Measurements from ENCODE around the gene CCDC183. TPM values are rescaled to one million over a fixed set of nuclear protein-coding genes. Genes with fewer than 3 reads are reported as not detected.

The CCDC183 gene
- total RNA-seq, 4 donors from 2014 or later, result 0.51 to 2.4 (median 1.5) TPM

DNA sequence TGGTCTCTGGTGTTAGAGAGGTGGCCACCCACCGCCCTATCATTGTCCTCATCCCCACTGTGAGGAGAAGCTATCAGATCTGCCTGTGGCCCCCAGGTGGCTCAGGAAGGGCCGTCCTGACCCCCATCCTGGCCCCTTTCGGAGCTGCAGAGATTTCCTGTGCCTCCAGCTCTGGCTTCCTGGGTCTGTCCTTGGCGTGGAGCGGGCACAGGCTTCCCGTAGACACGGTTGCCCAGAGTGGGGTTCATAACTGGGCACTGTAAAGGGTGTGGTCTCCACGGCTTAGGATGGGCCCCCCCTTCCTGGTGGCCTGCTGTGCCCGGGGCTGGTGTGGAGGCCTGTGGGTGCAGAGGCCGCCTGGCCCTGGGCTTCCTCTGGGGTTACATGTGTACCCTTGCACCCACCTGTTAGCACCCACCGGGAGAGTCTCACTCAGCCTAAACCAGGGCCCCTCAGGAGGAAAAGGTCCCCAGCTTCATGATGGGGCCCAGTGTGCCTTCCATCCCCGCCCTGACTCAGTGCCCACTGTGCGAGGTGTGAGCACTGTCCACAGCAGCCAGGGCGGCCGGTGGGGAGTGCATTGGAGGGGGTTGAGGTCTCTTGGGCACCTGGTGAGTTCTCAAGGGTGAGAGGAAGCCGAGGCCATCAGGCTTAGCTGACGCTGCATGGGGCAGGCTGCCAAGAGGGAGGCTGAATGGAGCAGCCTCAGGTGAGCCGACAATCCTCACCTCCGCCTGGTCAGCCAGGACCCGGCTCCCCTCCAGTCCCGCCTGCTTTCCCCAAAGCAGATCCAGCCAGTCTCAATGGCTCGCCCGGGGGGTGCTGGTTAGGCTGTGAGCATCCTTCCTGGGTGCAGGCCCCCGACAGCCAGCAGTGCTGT, 30.8 kb downstream of the CCDC183 start:
- TF ChIP-seq, protein P1, sequence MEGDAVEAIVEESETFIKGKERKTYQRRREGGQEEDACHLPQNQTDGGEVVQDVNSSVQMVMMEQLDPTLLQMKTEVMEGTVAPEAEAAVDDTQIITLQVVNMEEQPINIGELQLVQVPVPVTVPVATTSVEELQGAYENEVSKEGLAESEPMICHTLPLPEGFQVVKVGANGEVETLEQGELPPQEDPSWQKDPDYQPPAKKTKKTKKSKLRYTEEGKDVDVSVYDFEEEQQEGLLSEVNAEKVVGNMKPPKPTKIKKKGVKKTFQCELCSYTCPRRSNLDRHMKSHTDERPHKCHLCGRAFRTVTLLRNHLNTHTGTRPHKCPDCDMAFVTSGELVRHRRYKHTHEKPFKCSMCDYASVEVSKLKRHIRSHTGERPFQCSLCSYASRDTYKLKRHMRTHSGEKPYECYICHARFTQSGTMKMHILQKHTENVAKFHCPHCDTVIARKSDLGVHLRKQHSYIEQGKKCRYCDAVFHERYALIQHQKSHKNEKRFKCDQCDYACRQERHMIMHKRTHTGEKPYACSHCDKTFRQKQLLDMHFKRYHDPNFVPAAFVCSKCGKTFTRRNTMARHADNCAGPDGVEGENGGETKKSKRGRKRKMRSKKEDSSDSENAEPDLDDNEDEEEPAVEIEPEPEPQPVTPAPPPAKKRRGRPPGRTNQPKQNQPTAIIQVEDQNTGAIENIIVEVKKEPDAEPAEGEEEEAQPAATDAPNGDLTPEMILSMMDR (IDR thresholded peaks at IDR 0.05; ENCODE audit: low read depth), result no peak

DNA sequence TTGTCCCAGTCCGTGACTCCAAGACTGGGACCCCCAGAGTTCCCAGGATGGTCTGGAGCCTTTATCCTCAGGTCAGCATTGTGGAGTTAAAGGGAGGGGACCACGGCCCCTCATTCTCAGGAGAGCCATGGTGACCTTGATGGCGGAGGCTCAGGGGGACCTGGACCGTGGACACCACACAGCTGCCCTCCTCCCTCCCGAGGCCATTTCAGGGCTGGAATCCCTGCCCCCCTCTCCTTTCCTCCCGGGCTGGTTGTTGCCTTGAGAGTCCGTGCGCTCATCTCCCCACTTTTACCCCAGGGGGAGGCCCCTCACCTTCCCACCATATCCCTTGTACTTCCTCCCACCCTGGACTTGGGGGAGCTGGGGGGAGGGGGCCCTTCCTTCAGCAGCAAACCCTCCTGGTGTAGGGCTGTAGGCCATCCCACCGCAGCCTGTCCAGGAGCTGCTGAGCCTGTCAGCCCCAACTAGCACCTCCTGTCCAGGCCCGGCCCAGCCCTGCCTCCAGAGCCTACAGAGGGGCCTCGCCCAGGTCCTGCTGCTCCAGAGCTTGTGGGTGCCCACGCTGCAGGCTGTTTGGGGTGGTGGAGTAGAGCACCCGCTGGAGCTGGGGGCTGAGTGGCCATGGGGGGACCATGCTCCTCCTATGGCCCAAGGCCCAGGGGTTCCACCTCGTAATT, 31.8 kb downstream of the CCDC183 start:
- TF ChIP-seq, protein P1 (IDR thresholded peaks at IDR 0.05; ENCODE audit: low read depth), result no peak

DNA sequence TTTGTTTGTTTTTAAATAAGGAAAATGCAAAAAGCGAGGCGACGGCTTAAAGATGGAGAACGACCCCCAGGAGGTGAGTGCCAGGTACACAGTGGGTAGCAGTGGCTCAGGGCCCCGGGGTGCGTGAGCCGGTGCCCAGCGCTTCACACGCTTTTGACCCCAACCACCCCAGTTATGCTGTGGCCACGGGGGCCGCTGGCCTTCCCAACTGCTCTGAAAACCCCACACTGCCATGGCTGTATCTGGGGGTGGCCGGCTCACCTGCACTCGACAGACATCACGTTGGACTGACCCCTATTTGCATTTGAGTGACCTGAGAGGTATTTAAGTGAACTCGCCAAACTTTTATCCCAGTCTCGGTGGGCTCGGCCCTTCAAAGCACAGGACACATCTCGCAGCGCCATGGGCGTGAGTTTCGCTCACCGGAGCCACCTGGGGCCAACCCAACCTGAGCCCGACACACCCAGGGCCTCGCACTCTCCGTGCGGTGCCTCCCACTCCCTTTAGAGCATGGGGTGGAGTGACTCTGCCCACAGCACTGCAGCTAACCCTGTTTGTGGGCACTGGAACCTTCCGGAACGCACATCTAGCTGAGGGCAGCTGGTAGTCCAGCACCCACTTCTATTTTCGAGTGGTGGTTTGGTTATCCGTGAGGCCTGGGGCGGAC, 32.5 kb downstream of the CCDC183 start:
- TF ChIP-seq, protein P1 (IDR thresholded peaks at IDR 0.05; ENCODE audit: low read depth), result no peak

DNA sequence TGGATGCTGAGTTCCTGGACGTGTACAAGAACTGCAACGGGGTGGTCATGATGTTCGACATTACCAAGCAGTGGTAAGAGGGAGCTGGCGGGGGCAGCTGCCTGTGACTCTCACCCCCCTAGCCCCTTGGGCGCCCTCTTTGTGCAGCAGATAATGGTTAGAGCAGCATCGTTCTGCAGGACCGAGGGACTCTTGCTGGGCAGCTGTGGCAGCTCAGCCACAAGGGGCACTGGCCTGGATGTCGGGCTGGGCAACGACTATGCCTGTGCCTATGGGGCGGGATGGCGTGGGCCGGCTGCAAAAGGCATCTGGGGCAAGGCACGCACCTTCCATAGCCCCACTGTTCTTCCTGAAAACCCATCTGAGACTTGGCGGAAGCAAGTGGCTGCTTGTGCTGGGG, 33.3 kb downstream of the CCDC183 start:
- TF ChIP-seq, protein P1 (IDR thresholded peaks at IDR 0.05; ENCODE audit: low read depth), result no peak

DNA sequence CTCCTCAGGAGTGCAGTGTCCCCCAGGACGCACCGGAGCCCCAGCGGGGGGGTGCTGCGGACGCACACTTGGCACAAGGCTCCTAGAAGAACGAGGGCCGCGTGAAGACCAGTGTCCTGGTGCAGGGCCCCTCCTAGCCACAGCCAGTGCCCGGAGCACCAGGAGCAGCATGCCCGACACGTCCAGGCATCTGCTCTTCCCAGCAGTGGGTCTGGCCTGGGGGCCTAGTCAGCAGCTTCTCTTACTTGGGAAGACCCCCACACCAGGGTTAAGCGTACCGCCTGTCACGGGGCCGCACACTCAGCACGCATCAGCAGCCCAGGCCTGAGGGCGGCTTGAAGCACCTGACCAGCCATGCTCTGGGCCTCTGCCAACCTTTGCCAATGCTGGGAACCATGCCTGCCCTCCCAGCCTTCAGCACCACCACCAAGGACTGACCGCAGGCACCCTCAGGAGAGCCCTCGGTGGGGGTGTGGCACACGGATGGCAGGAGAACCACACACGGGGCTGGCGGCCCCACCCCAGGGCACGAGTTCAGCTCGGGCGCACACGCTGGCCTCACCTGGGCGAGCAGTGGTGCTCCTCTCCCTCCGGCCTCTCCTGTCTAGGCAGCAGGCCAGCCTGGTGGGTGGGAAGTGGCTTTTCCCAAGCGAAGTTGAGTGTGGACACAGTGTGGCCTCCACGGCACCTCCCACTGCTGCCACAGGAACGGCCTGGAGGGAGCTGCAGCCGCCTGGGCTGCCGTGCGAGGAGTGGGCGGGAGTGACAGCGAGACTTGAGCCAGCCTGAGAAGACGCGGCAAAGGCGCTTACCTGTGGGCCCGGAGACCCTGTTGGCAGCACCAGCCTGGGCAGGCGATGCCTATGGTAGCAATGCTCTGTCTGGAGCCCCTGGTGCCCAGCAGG, 34.1 kb downstream of the CCDC183 start:
- TF ChIP-seq, protein P1 (IDR thresholded peaks at IDR 0.05; ENCODE audit: low read depth), result no peak

DNA sequence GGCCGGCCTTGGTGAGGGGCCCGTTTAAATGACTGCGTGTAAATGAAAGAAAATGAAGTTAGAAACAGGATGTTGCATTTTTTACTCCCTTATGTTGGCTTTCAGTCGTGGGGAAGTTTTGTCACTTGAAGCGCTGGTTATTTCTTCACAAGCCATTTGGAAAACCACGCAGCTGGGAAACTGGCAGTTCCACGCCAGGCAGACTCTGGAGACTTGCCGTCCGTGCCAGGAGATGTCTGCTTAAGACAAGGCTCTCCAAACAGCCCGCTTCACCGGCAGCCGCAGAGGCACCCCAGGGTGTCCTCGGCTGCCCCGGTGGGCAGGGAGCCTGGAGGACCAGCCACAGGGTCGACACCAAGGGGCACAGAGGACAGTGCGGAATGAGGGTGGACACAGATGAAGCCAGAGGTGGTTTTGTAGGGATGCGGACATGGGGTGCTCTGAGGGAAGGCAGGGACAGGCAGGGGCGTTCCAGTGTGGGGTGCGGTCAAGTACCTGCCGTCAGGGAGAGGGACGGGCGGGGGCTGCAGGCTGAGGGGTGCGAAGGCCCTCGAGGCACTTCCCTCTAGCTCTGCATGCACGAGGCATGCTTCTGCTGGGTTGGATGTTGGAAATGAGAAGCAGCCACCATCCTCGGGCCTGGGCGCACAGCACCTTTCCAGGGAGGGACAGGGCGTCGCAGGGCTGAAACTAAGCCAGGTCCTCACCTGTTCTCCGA, 35.0 kb downstream of the CCDC183 start:
- TF ChIP-seq, protein P1 (IDR thresholded peaks at IDR 0.05; ENCODE audit: low read depth), result no peak

Measured in subcutaneous adipose tissue (tissue), 4 donors.